GM12801 (cell line): ENCODE measurements around the gene PRR35.

Experiments
- CTCF ChIP-seq: IDR thresholded peaks from one replicate; pipeline ENCODE4 v1.5.1; 2011; ENCODE audit warnings: control low read depth; ENCODE audit not compliant: insufficient read length; ENCODE audit errors: extremely low read depth

Gene PRR35

DNA sequence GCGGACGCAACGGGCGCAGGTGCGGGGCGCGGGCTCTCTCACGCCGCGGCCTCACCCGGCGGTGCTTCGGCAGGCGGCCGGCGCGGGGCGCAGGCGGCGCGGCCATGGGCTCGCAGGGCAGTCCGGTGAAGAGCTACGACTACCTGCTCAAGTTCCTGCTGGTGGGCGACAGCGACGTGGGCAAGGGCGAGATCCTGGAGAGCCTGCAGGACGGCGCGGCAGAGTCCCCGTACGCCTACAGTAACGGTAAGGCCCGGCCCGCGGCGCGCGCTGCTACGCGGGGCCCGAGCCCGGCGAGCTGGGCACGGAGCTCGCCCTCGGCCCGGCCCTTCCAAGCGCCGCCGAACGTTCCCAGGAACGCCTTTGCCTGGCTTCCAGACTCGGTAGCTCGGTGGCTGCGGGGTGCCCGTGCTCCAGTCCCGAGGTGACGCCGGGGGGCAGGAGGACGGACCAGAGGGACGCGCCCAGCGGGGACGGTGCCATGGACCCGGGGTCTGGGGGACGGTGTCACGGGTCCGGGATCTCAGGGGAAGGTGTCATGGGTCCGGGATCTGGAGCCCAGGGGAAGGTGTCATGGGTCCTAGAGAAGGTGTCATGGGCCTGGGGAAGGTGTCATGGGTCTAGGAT is 30.1 kb downstream of the PRR35 start:
- no peak for TF ChIP-seq CTCF

DNA sequence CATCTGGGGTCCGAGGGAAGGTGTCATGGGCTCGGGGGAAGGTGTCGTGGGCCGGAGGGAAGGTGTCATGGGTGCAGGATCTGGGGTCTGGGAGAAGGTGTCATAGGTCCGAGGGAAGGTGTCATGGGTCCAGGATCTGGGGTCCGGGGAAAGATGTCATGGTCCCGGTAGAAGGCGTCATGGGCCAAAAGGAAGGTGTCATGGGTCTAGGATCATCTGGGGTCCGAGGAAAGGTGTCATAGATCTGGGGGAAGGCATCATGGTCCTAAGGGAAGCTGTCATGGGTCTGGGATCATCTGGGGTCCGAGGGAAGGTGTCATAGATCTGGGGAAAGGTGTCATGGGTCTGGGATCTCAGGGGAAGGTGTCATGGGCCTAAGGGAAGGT is 30.6 kb downstream of the PRR35 start:
- no peak for TF ChIP-seq CTCF

DNA sequence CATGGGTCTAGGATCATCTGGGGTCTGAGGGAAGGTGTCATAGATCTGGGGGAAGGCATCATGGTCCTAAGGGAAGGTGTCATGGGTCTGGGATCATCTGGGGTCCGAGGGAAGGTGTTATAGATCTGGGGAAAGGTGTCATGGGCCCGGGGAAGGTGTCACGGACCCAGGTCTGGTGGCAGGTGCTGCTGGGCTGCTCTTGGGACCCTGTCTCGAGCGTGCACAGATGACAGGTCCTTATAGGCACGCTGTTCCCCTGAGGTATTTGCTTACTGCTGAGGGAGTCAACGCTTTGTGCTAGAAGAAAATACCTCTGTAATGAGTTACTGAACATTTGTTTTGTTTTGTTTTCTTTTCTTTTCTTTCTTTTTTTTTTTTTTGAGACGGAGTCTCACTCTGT is 31.0 kb downstream of the PRR35 start:
- no peak for TF ChIP-seq CTCF

DNA sequence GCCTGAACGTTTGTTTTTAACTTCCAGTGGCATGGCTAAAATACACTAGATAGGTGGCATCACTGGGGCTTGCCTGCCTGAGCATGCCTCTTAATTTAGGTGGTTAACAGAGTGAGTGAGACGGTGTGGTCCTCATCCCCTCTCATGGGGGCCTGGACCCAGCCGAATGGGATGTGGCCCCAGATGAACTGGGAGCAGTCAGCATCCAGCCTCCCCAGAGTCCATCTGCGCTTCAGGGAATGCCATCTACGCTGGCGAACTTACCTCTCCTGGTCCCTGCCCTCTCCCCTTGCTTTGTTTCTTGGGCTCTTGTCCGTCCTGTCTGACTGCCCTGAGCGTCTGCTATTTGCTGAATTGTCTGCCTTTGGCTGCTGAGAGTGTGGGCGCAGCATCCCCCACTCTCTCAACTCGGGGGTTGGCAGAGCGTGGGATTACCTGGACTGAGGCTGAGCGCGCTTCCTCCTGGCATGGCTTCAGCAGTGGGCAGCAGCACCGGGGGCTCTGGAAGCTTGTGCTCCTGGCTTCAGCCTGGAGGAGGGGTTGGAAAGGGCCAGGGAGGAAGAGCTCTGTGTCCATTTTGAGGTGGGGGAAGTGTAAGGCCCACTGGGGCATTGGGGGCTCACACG is 31.8 kb downstream of the PRR35 start:
- TF ChIP-seq CTCF, result no peak

DNA sequence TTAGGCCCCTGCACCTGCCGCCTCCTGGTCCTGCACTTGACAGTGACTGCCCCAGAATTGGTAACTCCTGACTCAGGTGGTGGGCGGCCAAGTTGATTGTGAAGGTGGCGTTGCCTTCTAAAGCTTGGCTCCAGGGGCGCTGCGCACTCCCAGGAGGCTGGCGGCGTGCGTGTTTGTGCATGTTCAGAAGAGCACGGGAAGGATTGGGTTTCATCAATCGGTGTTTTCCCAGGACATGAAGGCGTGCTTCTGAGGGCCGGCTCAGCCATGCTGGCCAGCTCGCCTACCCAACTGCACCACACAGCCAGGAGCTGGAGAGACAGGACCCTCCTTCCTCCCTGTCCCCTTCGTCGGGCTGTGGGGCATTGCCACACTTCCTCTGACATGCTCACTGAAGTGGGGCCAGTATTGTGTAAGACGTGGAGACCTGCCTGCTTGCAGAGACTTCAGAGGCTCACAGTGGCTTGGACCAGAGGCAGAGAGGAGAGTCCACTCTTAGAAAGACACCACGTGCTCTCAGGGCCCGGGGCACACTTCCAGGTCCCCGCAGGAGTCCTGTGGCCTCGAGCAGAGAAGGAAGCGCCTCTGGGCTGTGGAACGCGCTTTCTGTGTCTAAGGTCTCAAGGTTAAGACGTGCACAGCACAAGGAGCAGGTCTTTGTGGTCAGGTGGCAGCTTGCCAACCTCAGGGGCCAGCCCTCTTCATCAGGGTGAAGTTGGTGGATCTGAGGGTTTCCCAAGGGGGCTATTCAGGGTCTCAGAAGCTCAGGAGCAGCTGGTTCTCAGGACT is 32.5 kb downstream of the PRR35 start:
- no peak for TF ChIP-seq CTCF

GRCh38 chr16:593406-593805 is 33.2 kb downstream of the PRR35 start:
- TF ChIP-seq CTCF, result no peak

DNA sequence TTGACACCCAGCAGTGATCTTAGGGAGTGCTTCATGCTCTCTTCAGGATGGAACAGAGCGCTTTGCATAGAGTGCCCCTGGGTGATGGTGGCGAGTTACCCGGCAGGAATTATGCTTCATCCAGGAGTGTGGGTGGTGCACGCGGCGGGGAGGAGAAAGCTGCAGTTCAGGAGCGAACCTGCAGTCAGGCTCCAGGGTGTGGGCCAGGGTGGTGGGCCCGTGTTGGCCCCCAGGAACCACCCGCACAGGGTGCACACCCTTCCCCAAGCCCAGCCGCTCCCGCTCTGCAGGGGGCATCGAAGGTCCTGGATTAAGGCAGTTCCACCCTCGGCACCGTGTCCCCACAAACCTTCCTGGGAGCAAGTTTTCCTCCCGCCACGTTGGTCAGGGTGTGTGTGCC is 33.6 kb downstream of the PRR35 start:
- TF ChIP-seq CTCF, result no peak
